Panc1 (cell line): Measurements from ENCODE around the gene TMEM141. TPM values are rescaled to one million over a fixed set of nuclear protein-coding genes. Genes with fewer than 3 reads are reported as not detected.

ENCODE experiments used
- ATAC-seq: fragments of 200-7000 bp; cut with Tn5 transposase; 2 replicates; pipeline ENCODE4 v1.9.1; 2020; ENCODE audit warnings: mild to moderate bottlenecking, moderate library complexity
- BruUV-seq: library from RNA; stranded (reverse); fragments of 400-500 nt; replicated peaks from 2 replicates; lab custom pipeline; 2021; lab: Mats Ljungman, UMichigan
- CTCF ChIA-PET: fragments of 300-600 bp; sonication (Branson Sonifier 250); formaldehyde crosslinking; loops from one replicate; lab custom pipeline; 2022; ENCODE audit warnings: antibody characterized with exemption; lab: Charles Lee
- POLR2A ChIA-PET: fragments of 300-600 bp; sonication (Branson Sonifier 250); formaldehyde crosslinking; loops from one replicate; lab custom pipeline; 2022; ENCODE audit warnings: antibody characterized with exemption; lab: Charles Lee
- DNase-seq: peaks from one replicate; pipeline ENCODE4 v3.0.0-alpha.2; 2010; ENCODE audit warnings: low read depth, low spot score
- H3K27ac ChIP-seq: 2 replicates; pipeline ENCODE4 v1.5.1; 2011; ENCODE audit warnings: mild to moderate bottlenecking, low read length, inconsistent platforms
- H3K27me3 ChIP-seq: fragments of 200-500 bp; sonication (Bioruptor generic); 2 replicates; pipeline ENCODE4 v1.6.0; 2014; ENCODE audit warnings: low read length, inconsistent platforms; ENCODE audit not compliant: control insufficient read depth, insufficient read depth
- H3K36me3 ChIP-seq: fragments of 200-500 bp; sonication (Bioruptor generic); 2 replicates; pipeline ENCODE4 v1.5.1; 2014; ENCODE audit warnings: inconsistent platforms, mild to moderate bottlenecking, low read length, moderate library complexity; ENCODE audit not compliant: control insufficient read depth, insufficient read depth
- H3K4me1 ChIP-seq: 2 replicates; pipeline ENCODE4 v1.5.1; 2011; ENCODE audit warnings: inconsistent platforms, mild to moderate bottlenecking, low read length, moderate library complexity; ENCODE audit not compliant: control insufficient read depth, insufficient read depth
- H3K4me3 ChIP-seq, 2 experiments: 2 replicates each; pipeline ENCODE4 v1.5.1; 2011 to 2012; ENCODE audit warnings: low read depth in 2 of 2, low read length in 2 of 2, mild to moderate bottlenecking in 2 of 2, inconsistent platforms in 1 of 2, moderate library complexity in 1 of 2
- H3K9me3 ChIP-seq: fragments of 200-500 bp; sonication (Bioruptor generic); 2 replicates; pipeline ENCODE4 v1.5.1; 2014; ENCODE audit warnings: low read depth, mild to moderate bottlenecking, inconsistent platforms, low read length, moderate library complexity; ENCODE audit not compliant: control insufficient read depth, insufficient read depth
- POLR2AphosphoS5 ChIP-seq: IDR thresholded peaks from 2 replicates; pipeline ENCODE4 v1.6.1; 2012; ENCODE audit warnings: mild to moderate bottlenecking, low read depth, low read length, moderate library complexity
- SIN3A ChIP-seq: IDR thresholded peaks from 2 replicates; pipeline ENCODE4 v1.6.1; 2012; ENCODE audit warnings: low read depth, mild to moderate bottlenecking, low read length, moderate library complexity, borderline replicate concordance; ENCODE audit not compliant: insufficient read depth
- TCF7L2 ChIP-seq: IDR thresholded peaks from 2 replicates; pipeline ENCODE4 v1.6.1; 2011; ENCODE audit warnings: mild to moderate bottlenecking, low read depth, low read length, inconsistent platforms
- in situ Hi-C: cut with HindIII; loops from 2 replicates; pipeline ENCODE4 v1.10.0; 2016; ENCODE audit warnings: low sequenced_read_pairs, low pct_unique_long_range_greater_than_20kb
- intact Hi-C: fragments of 100-400 bp; cut with micrococcal nuclease; formaldehyde crosslinking; loops from one replicate; pipeline ENCODE4 v1.10.0; 2022; ENCODE audit not compliant: unreplicated experiment
- total RNA-seq: library from RNA; stranded (reverse); gene quantifications from one replicate; pipeline ENCODE4 v1.2.1, GENCODE V29; 2021; ENCODE audit not compliant: unreplicated experiment
- TF ChIP-seq, protein P1 (sequence below), 2 experiments: IDR thresholded peaks; 2 replicates each; pipeline ENCODE4 v1.6.1; 2011 to 2012; ENCODE audit warnings: low read depth in 2 of 2, control low read depth in 1 of 2, low read length in 1 of 2, mild to moderate bottlenecking in 1 of 2, moderate library complexity in 1 of 2; ENCODE audit not compliant: insufficient read depth in 1 of 2
- TF ChIP-seq, protein P2 (sequence below): fragments of 450-650 bp; IDR thresholded peaks from 2 replicates; pipeline ENCODE4 v1.5.1; 2017; ENCODE audit warnings: mild to moderate bottlenecking

TMEM141 gene
- total RNA-seq, 1 experiment from 2014 or later, result 53.5 TPM

DNA sequence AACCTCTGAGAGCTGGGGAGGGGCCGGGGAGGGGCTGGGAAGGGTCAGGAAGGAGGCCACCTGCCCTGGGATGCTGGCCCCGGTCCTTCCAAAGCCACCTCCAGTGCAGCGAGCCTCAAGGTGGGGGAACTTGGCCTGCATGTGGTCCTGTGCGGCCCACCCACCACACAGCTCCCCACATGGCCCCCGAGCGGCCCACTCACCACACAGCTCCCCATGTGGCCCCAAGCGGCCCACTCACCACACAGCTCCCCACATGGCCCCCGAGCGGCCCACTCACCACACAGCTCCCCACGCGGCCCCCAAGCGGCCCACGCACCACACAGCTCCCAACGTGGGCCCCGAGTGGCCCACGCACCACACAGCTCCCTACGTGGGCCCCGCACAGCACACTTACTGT is 46.4 kb upstream of the TMEM141 start:
- TF ChIP-seq POLR2AphosphoS5 (no peak), SIN3A (no peak), TCF7L2 (no peak)
- TF ChIP-seq, protein P1, sequence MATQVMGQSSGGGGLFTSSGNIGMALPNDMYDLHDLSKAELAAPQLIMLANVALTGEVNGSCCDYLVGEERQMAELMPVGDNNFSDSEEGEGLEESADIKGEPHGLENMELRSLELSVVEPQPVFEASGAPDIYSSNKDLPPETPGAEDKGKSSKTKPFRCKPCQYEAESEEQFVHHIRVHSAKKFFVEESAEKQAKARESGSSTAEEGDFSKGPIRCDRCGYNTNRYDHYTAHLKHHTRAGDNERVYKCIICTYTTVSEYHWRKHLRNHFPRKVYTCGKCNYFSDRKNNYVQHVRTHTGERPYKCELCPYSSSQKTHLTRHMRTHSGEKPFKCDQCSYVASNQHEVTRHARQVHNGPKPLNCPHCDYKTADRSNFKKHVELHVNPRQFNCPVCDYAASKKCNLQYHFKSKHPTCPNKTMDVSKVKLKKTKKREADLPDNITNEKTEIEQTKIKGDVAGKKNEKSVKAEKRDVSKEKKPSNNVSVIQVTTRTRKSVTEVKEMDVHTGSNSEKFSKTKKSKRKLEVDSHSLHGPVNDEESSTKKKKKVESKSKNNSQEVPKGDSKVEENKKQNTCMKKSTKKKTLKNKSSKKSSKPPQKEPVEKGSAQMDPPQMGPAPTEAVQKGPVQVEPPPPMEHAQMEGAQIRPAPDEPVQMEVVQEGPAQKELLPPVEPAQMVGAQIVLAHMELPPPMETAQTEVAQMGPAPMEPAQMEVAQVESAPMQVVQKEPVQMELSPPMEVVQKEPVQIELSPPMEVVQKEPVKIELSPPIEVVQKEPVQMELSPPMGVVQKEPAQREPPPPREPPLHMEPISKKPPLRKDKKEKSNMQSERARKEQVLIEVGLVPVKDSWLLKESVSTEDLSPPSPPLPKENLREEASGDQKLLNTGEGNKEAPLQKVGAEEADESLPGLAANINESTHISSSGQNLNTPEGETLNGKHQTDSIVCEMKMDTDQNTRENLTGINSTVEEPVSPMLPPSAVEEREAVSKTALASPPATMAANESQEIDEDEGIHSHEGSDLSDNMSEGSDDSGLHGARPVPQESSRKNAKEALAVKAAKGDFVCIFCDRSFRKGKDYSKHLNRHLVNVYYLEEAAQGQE (IDR thresholded peaks at IDR 0.05; ENCODE audit: insufficient read depth in 1 of 2, low read depth in 2 of 2, low read length in 1 of 2), result no peak
- TF ChIP-seq, protein P2, sequence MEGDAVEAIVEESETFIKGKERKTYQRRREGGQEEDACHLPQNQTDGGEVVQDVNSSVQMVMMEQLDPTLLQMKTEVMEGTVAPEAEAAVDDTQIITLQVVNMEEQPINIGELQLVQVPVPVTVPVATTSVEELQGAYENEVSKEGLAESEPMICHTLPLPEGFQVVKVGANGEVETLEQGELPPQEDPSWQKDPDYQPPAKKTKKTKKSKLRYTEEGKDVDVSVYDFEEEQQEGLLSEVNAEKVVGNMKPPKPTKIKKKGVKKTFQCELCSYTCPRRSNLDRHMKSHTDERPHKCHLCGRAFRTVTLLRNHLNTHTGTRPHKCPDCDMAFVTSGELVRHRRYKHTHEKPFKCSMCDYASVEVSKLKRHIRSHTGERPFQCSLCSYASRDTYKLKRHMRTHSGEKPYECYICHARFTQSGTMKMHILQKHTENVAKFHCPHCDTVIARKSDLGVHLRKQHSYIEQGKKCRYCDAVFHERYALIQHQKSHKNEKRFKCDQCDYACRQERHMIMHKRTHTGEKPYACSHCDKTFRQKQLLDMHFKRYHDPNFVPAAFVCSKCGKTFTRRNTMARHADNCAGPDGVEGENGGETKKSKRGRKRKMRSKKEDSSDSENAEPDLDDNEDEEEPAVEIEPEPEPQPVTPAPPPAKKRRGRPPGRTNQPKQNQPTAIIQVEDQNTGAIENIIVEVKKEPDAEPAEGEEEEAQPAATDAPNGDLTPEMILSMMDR, result no peak
- ATAC-seq, result no peak
- BruUV-seq, result no TSS peak
- ChIA-PET CTCF (interaction anchor here (0.6 kb wide), 1 partner anchor 13 kb away, joined by 4 read pairs; the partner anchor contains the start of gene LCN8), POLR2A (interaction anchor here (0.6 kb wide), 1 partner anchor 43 kb away, joined by 3 read pairs; no protein-coding TSS in a partner anchor)
- in situ Hi-C loops (no loop called here), intact Hi-C loops (no loop called here)
- no peaks in the 10 kb centered on the region for H3K9me3 ChIP-seq
- no peaks in the 10 kb centered on the region for H3K4me1 ChIP-seq
- H3K4me3 ChIP-seq, result no peak overlapping the region
- DNase-seq, result no peak
- H3K36me3 ChIP-seq, result no peaks in the 10 kb centered on the region
- H3K27ac ChIP-seq, result no peak overlapping the region
- H3K27me3 ChIP-seq, result no peaks in the 10 kb centered on the region

DNA sequence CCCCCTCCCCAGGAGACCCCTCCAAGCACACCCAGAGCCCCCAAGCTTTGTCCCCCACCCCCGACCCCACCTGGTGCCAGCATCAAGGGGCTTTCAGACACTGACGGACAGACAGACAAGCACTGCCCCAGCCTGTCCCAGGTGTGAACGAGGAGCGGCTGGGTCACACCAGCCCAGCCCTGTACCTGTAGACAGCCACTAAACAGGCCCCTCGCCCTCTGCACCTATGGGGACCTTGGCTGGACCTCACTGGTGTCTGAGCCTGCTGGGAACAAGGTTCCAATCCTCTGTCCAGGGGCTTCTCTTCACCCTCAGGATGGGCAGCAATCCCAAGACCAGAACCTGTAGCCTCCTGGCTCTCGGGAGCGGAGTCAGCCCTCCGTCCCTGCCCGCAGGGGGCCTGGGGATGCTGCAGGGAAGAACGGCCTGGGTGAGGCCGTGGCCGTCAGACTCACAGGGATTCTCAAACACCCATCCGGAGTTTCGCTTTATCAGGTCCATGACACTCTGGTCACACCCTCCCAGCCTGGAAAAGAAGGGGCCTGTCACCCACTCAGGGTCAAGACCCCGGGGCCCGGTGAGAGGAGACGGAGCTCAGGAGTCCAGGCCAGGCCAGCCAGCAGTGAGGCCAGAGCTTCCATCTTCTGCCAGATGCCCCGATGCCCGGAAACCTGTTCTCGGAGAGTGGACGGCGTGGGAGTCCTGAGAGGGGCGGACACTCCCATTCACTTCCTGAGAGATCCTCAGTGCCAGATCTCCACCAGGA is 45.6 kb upstream of the TMEM141 start:
- ATAC-seq (no peak), DNase-seq (no peak)
- no peak overlapping the region for H3K4me3 ChIP-seq
- no peaks in the 10 kb centered on the region for H3K4me1 ChIP-seq
- CTCF ChIA-PET, result interaction anchor here (0.5 to 0.6 kb wide), 2 partner anchors 13 to 71 kb away, joined by 4 read pairs; partner anchors contain the start of gene LCN8
- H3K36me3 ChIP-seq, result no peaks in the 10 kb centered on the region
- no peaks in the 10 kb centered on the region for H3K9me3 ChIP-seq
- POLR2A ChIA-PET, result interaction anchor here (0.6 kb wide), 1 partner anchor 16 kb away, joined by 3 read pairs; no protein-coding TSS in a partner anchor
- intact Hi-C loops, result no loop called here
- BruUV-seq, result no TSS peak
- TF ChIP-seq TCF7L2 (no peak), SIN3A (no peak), POLR2AphosphoS5 (no peak)
- TF ChIP-seq, protein P2, result no peak
- TF ChIP-seq, protein P1 (IDR thresholded peaks at IDR 0.05; ENCODE audit: insufficient read depth in 1 of 2, low read depth in 2 of 2, low read length in 1 of 2), result no peak
- in situ Hi-C loops, result no loop called here
- no peaks in the 10 kb centered on the region for H3K27me3 ChIP-seq
- H3K27ac ChIP-seq, result no peak overlapping the region
